ENCODE results near the gene EFNA4. TPM values are rescaled to one million over a fixed set of nuclear protein-coding genes. Genes with fewer than 3 reads are reported as not detected.

The EFNA4 gene
- polyA plus RNA-seq, 3 donors = 2.3 to 8.0 (median 4.1) TPM

DNA sequence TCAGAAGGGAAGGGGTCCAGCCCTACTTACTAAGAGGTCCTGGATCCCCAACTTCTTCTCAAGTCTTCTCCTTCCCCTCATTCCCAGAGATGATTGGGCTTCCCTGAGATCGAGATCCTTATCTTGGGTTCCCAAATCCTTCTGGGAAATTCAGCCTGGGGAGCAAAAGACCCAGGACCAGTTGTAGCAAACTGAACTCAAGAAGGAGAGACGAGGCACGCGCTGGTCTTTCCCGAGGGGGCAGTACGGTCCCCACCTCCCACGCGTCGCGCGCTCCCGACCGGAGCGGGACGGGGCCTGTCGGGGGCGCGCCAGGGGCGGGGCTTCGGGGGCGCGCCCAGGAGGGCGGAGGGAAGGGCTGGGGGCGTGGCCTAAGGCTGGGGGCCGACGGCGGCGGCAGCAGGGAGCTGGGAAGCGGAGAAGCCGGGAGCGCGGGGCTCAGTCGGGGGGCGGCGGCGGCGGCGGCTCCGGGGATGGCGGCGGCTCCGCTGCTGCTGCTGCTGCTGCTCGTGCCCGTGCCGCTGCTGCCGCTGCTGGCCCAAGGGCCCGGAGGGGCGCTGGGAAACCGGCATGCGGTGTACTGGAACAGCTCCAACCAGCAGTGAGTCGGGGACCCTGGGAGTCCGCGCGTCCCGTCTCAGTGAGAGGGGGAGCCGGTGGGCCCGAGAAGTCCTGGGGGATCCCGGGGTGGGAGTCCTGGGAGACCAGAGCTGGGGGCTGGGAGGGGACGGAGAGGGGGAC lies 15.1 kb downstream of the EFNA4 start, which contains the start of gene EFNA3:
EFNA3 (plus strand) TSS at position 369 of the 741 bp plus-strand sequence; CDS start at position 474, 105 bp downstream.
- H3K27me3 ChIP-seq (ENCODE audit: control insufficient read depth in 2 of 2, insufficient read depth in 2 of 2, low read length in 2 of 2) = peaks cover 54 to 73% of the 10 kb centered on the region in 2 donors
- Mint-ChIP-seq H3K27me3 (ENCODE audit: low read depth in 3 of 3) (peaks cover 54 to 77% (median 67%) of the 10 kb centered on the region in 3 donors), H3K9me3 (peaks cover 0 to 38% (median 15%) of the 10 kb centered on the region in 7 donors), H3K27ac (peak within 1 kb of the TSS in 1 of 7 donors; percentile 12), H3K4me1 (peaks cover 36% of the 10 kb centered on the region), H3K36me3 (peaks cover 13 to 17% of the 10 kb centered on the region in 2 donors), H3K4me3 (peak within 1 kb of the TSS; percentile 65 to 91)
- TF ChIP-seq, protein P1, sequence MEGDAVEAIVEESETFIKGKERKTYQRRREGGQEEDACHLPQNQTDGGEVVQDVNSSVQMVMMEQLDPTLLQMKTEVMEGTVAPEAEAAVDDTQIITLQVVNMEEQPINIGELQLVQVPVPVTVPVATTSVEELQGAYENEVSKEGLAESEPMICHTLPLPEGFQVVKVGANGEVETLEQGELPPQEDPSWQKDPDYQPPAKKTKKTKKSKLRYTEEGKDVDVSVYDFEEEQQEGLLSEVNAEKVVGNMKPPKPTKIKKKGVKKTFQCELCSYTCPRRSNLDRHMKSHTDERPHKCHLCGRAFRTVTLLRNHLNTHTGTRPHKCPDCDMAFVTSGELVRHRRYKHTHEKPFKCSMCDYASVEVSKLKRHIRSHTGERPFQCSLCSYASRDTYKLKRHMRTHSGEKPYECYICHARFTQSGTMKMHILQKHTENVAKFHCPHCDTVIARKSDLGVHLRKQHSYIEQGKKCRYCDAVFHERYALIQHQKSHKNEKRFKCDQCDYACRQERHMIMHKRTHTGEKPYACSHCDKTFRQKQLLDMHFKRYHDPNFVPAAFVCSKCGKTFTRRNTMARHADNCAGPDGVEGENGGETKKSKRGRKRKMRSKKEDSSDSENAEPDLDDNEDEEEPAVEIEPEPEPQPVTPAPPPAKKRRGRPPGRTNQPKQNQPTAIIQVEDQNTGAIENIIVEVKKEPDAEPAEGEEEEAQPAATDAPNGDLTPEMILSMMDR (IDR thresholded peaks at IDR 0.05) = no peak
- H3K9me3 ChIP-seq (replicated peaks in 1 of 2; ENCODE audit: control insufficient read depth in 1 of 2, insufficient read depth in 1 of 2, low read length in 2 of 2) = peaks cover 0 to 16% of the 10 kb centered on the region in 2 donors
- WGBS (ENCODE audit: insufficient coverage) = 2% methylated on average over 55 of the region's 59 CpGs
- H4K20me1 ChIP-seq (ENCODE audit: insufficient read depth, low read length) = peaks cover 33% of the 10 kb centered on the region
- peaks cover 43 to 53% of the 10 kb centered on the region in 2 donors for H3K4me1 ChIP-seq (ENCODE audit: control insufficient read depth in 1 of 2, insufficient read depth in 2 of 2, low read length in 2 of 2)
- peak within 1 kb of the TSS; percentile 56 for H2AFZ ChIP-seq (ENCODE audit: insufficient read depth, low read depth, low read length, poor library complexity, severe bottlenecking)
- peak within 1 kb of the TSS; percentile 36 for H3K9ac ChIP-seq (ENCODE audit: insufficient read depth, low read length, poor library complexity, severe bottlenecking)
- peak within 1 kb of the TSS in 1 of 3 experiments; percentile 67 for H3K4me3 ChIP-seq (replicated peaks in 1 of 3; ENCODE audit: low read depth in 2 of 3, low read length in 3 of 3)
- no peaks in the 10 kb centered on the region for H3K79me2 ChIP-seq (ENCODE audit: insufficient read depth, low read length)
- H3K4me2 ChIP-seq (replicated peaks; ENCODE audit: extremely low read depth, low read length, poor library complexity, severe bottlenecking) = peak within 1 kb of the TSS; percentile 77
- DNase-seq = peak in 1 of 3 donors; percentile 44
- intact Hi-C loops (cut with micrococcal nuclease) = no loop called here
- no peak within 1 kb of the TSS for H3K27ac ChIP-seq (ENCODE audit: low read depth in 1 of 2, low read length in 2 of 2)
- H3K36me3 ChIP-seq (replicated peaks in 1 of 2; ENCODE audit: control insufficient read depth in 1 of 2, insufficient read depth in 2 of 2, low read length in 2 of 2) = no peaks in the 10 kb centered on the region

DNA sequence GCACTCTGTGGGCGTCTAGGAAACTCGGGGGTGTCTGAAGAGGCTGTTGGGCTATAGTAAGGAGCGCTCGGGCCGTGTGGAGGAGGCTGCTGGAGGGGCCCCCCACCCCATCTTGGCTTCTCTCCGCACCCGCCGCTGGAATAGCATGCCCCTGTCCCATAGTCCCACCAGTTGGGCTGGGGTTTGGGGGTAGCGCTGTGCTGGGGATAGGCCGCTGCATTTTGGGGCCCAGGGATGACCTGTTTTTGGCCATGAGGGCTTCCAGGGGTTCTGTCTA lies 15.6 kb downstream of the EFNA4 start:
- peaks cover 57 to 74% of the 10 kb centered on the region in 2 donors for H3K27me3 ChIP-seq (ENCODE audit: control insufficient read depth in 2 of 2, insufficient read depth in 2 of 2, low read length in 2 of 2)
- no peaks in the 10 kb centered on the region for H3K36me3 ChIP-seq (replicated peaks in 1 of 2; ENCODE audit: control insufficient read depth in 1 of 2, insufficient read depth in 2 of 2, low read length in 2 of 2)
- peak overlapping the region; percentile 77 for H3K4me2 ChIP-seq (replicated peaks; ENCODE audit: extremely low read depth, low read length, poor library complexity, severe bottlenecking)
- Mint-ChIP-seq H3K36me3 (peaks cover 13 to 18% of the 10 kb centered on the region in 2 donors), H3K4me1 (peaks cover 37% of the 10 kb centered on the region), H3K9me3 (peaks cover 0 to 41% (median 15%) of the 10 kb centered on the region in 7 donors), H3K4me3 (peak overlapping the region; percentile 65 to 91), H3K27ac (no peak overlapping the region), H3K27me3 (ENCODE audit: low read depth in 3 of 3) (peaks cover 59 to 81% (median 73%) of the 10 kb centered on the region in 3 donors)
- no peak overlapping the region for H2AFZ ChIP-seq (ENCODE audit: insufficient read depth, low read depth, low read length, poor library complexity, severe bottlenecking)
- no peak for DNase-seq
- H3K4me1 ChIP-seq (ENCODE audit: control insufficient read depth in 1 of 2, insufficient read depth in 2 of 2, low read length in 2 of 2) = peaks cover 44 to 53% of the 10 kb centered on the region in 2 donors
- peaks cover 38% of the 10 kb centered on the region for H4K20me1 ChIP-seq (ENCODE audit: insufficient read depth, low read length)
- H3K9me3 ChIP-seq (replicated peaks in 1 of 2; ENCODE audit: control insufficient read depth in 1 of 2, insufficient read depth in 1 of 2, low read length in 2 of 2) = peaks cover 0 to 16% of the 10 kb centered on the region in 2 donors
- H3K4me3 ChIP-seq (replicated peaks in 1 of 3; ENCODE audit: low read depth in 2 of 3, low read length in 3 of 3) = peak overlapping the region in 1 of 3 experiments; percentile 67
- H3K9ac ChIP-seq (ENCODE audit: insufficient read depth, low read length, poor library complexity, severe bottlenecking) = peak overlapping the region; percentile 36
- H3K27ac ChIP-seq (ENCODE audit: low read depth in 1 of 2, low read length in 2 of 2) = no peak overlapping the region
- intact Hi-C loops (cut with micrococcal nuclease) = no loop called here
- TF ChIP-seq, protein P1 (IDR thresholded peaks at IDR 0.05) = no peak
- 24% methylated on average over 2 of the region's 10 CpGs for WGBS (ENCODE audit: insufficient coverage)
- H3K79me2 ChIP-seq (ENCODE audit: insufficient read depth, low read length) = no peaks in the 10 kb centered on the region

Data from CD14-positive monocyte (primary cell).